Mesenchymal stem cell (in vitro differentiated cells and primary cell): ENCODE measurements around the gene NPS.

ENCODE experiments used
- DNase-seq: peaks from one replicate; pipeline ENCODE4 v3.0.0-alpha.2; 2013
- H2AFZ ChIP-seq: one replicate; pipeline ENCODE4 v1.6.1; 2013; ENCODE audit warnings: low read depth, mild to moderate bottlenecking, control low read depth, inconsistent platforms, low read length, moderate library complexity
- H2AK5ac ChIP-seq: 2 replicates; pipeline ENCODE4 v1.6.1; 2013; ENCODE audit warnings: low read length, moderate library complexity, mild to moderate bottlenecking, inconsistent platforms; ENCODE audit not compliant: severe bottlenecking
- H2BK120ac ChIP-seq: one replicate; pipeline ENCODE4 v1.6.1; 2013; ENCODE audit warnings: low read depth, mild to moderate bottlenecking, inconsistent platforms, low read length, moderate library complexity
- H2BK12ac ChIP-seq, 2 experiments: one replicate each; pipeline ENCODE4 v1.6.1; 2013; ENCODE audit warnings: inconsistent platforms in 2 of 2, low read length in 2 of 2, mild to moderate bottlenecking in 2 of 2, moderate library complexity in 2 of 2, control low read depth in 1 of 2
- H2BK15ac ChIP-seq: one replicate; pipeline ENCODE4 v1.6.1; 2013; ENCODE audit warnings: mild to moderate bottlenecking, low read depth, inconsistent platforms; ENCODE audit not compliant: poor library complexity, severe bottlenecking
- H2BK5ac ChIP-seq: 2 replicates; pipeline ENCODE4 v1.6.1; 2013; ENCODE audit warnings: low read depth, mild to moderate bottlenecking, low read length, control low read depth, inconsistent platforms; ENCODE audit not compliant: poor library complexity, severe bottlenecking
- H3K14ac ChIP-seq, 2 experiments: one replicate each; pipeline ENCODE4 v1.6.1; 2013; ENCODE audit warnings: inconsistent platforms in 2 of 2, low read length in 2 of 2, control low read depth in 1 of 2, mild to moderate bottlenecking in 1 of 2, moderate library complexity in 1 of 2
- H3K18ac ChIP-seq, 2 experiments: one replicate each; pipeline ENCODE4 v1.6.1; 2013; ENCODE audit warnings: inconsistent platforms in 2 of 2, low read length in 2 of 2, control low read depth in 1 of 2, low read depth in 1 of 2, mild to moderate bottlenecking in 1 of 2
- H3K23ac ChIP-seq, 2 experiments: one replicate each; pipeline ENCODE4 v1.6.1; 2013; ENCODE audit warnings: inconsistent platforms in 2 of 2, low read length in 2 of 2, mild to moderate bottlenecking in 2 of 2, moderate library complexity in 2 of 2, control low read depth in 1 of 2
- H3K27ac ChIP-seq: 2 replicates; pipeline ENCODE4 v1.5.1; 2013; ENCODE audit warnings: mild to moderate bottlenecking, moderate library complexity, low read length, control low read depth, inconsistent platforms; ENCODE audit not compliant: poor library complexity, severe bottlenecking
- H3K27me3 ChIP-seq, 2 experiments: 2 replicates each; pipeline versions ENCODE4 v1.6.1 to v1.7.0; 2013; ENCODE audit warnings: low read length in 2 of 2, mild to moderate bottlenecking in 2 of 2, moderate library complexity in 2 of 2, control low read depth in 1 of 2, inconsistent platforms in 1 of 2; ENCODE audit not compliant: control insufficient read depth in 1 of 2, insufficient read depth in 1 of 2
- H3K36me3 ChIP-seq, 2 experiments: 2 replicates each; pipeline versions ENCODE4 v1.6.1 to v1.7.0; 2013; ENCODE audit warnings: low read length in 2 of 2, control low read depth in 1 of 2, inconsistent platforms in 1 of 2, low read depth in 1 of 2, mild to moderate bottlenecking in 1 of 2; ENCODE audit not compliant: insufficient read depth in 2 of 2, control insufficient read depth in 1 of 2
- H3K4ac ChIP-seq, 2 experiments: one replicate each; pipeline ENCODE4 v1.6.1; 2013; ENCODE audit warnings: inconsistent platforms in 2 of 2, low read length in 2 of 2, mild to moderate bottlenecking in 2 of 2, moderate library complexity in 2 of 2, control low read depth in 1 of 2, low read depth in 1 of 2
- H3K4me1 ChIP-seq: 2 replicates; pipeline ENCODE4 v1.6.1; 2013; ENCODE audit warnings: low read depth, low read length, control low read depth; ENCODE audit not compliant: control insufficient read depth, insufficient read depth
- H3K4me2 ChIP-seq: 2 replicates; pipeline ENCODE4 v1.6.1; 2013; ENCODE audit warnings: low read length, mild to moderate bottlenecking, inconsistent platforms; ENCODE audit not compliant: poor library complexity, severe bottlenecking
- H3K4me3 ChIP-seq, 2 experiments: 2 replicates each; pipeline versions ENCODE4 v1.5.1 to v1.7.0; 2013; ENCODE audit warnings: low read length in 2 of 2, mild to moderate bottlenecking in 2 of 2, control low read depth in 1 of 2, low read depth in 1 of 2; ENCODE audit not compliant: insufficient read depth in 1 of 2
- H3K79me1 ChIP-seq: replicated peaks from 2 replicates; pipeline ENCODE4 v1.6.1; 2013; ENCODE audit warnings: mild to moderate bottlenecking, control low read depth, low read length, inconsistent platforms; ENCODE audit not compliant: poor library complexity, severe bottlenecking
- H3K9ac ChIP-seq: 2 replicates; pipeline ENCODE4 v1.7.0; 2013; ENCODE audit warnings: mild to moderate bottlenecking, low read length, moderate library complexity
- H3K9me3 ChIP-seq: 2 replicates; pipeline ENCODE4 v1.7.0; 2013; ENCODE audit warnings: mild to moderate bottlenecking, low read length; ENCODE audit not compliant: control insufficient read depth
- H4K8ac ChIP-seq: one replicate; pipeline ENCODE4 v1.6.1; 2013; ENCODE audit warnings: inconsistent platforms, mild to moderate bottlenecking, low read length, moderate library complexity
- H4K91ac ChIP-seq: one replicate; pipeline ENCODE4 v1.6.1; 2013; ENCODE audit warnings: mild to moderate bottlenecking, low read length, inconsistent platforms
- WGBS: methylation state at CpG from one replicate; pipeline ENCODE4 v1.1.7; 2013; ENCODE audit warnings: mixed read lengths; 5-methylcytosine and 5-hydroxymethylcytosine counted together

Gene NPS

DNA sequence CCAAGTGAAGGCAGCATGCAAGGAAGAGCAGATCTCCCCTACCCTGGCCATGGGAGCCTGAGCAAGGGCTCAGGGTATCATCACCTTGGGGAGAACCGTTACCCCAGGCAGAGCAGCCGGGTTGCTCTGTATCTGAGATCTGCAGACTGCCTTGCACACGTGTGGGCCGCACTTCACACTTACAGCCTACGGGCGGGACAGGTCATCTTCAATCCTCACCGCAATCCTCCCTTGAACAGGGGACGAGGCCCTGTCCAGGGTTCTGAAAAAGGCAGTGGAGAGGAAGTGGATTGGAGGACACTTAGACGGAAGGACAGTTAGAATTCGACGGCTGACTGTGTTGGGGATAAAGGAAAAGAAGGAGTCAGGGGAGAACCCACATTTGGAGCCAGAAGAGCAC is 51.4 kb downstream of the NPS start:
- Histone ChIP-seq H4K91ac (no peak overlapping the region), H3K4me2 (no peak overlapping the region), H3K9me3 (no peaks in the 10 kb centered on the region), H3K18ac (no peak overlapping the region), H2BK120ac (no peak overlapping the region), H4K8ac (no peak overlapping the region), H3K36me3 (no peaks in the 10 kb centered on the region), H2BK15ac (no peak overlapping the region), H3K27me3 (no peaks in the 10 kb centered on the region), H2BK12ac (no peak overlapping the region), H3K9ac (no peak overlapping the region), H3K4me1 (no peaks in the 10 kb centered on the region), H2AK5ac (no peak overlapping the region), H3K27ac (no peak overlapping the region), H3K4ac (no peak overlapping the region), H2BK5ac (no peak overlapping the region), H3K14ac (no peak overlapping the region), H3K79me1 (no peaks in the 10 kb centered on the region), H3K4me3 (no peak overlapping the region), H2AFZ (no peak overlapping the region), H3K23ac (no peak overlapping the region)
- WGBS = 51% methylated on average over 11 of the region's 11 CpGs
- no peak for DNase-seq
